GM18870 (cell line): ENCODE results near the gene ACMSD.
"Not testable (repeated sequence)": the region's sequence is repeated elsewhere in the genome, so short reads cannot be mapped to it uniquely, and the experiment has no call there.

Experiments
- ATAC-seq: cut with Tn5 transposase; IDR thresholded peaks from one replicate; pipeline ENCODE4 v1.9.1; 2021; ENCODE audit warnings: moderate library complexity; ENCODE audit not compliant: unreplicated experiment

ACMSD gene

GRCh38 chr2:134847582-134847981 lies 9.2 kb downstream of the ACMSD start:
- not testable (repeated sequence) for ATAC-seq

GRCh38 chr2:134852518-134852917 lies 14.1 kb downstream of the ACMSD start:
- no peak for ATAC-seq

- no peak for ATAC-seq
Measured at GRCh38 chr2:134855709-134856108, 17.3 kb downstream of the ACMSD start.

GRCh38 chr2:134858245-134858644 lies 19.8 kb downstream of the ACMSD start:
- no peak for ATAC-seq

GRCh38 chr2:134861173-134861572 lies 22.8 kb downstream of the ACMSD start:
- ATAC-seq: no peak

- ATAC-seq: no peak
Measured at GRCh38 chr2:134862069-134862468, 23.7 kb downstream of the ACMSD start.

- ATAC-seq: no peak
Measured at GRCh38 chr2:134862674-134863073, 24.3 kb downstream of the ACMSD start.

GRCh38 chr2:134863446-134863845 lies 25.0 kb downstream of the ACMSD start:
- no peak for ATAC-seq

GRCh38 chr2:134865067-134865787 lies 26.8 kb downstream of the ACMSD start:
- ATAC-seq: no peak

- no peak for ATAC-seq
Measured at GRCh38 chr2:134866498-134867099, 28.2 kb downstream of the ACMSD start.

- ATAC-seq: no peak
Measured at GRCh38 chr2:134869946-134870736, 31.7 kb downstream of the ACMSD start.

GRCh38 chr2:134873152-134873551 lies 34.7 kb downstream of the ACMSD start:
- no peak for ATAC-seq

- no peak for ATAC-seq
Measured at GRCh38 chr2:134875309-134875708, 36.9 kb downstream of the ACMSD start.

- ATAC-seq: no peak
Measured at GRCh38 chr2:134882773-134883172, 44.4 kb downstream of the ACMSD start.

- no peak for ATAC-seq
Measured at GRCh38 chr2:134883552-134884293, 45.3 kb downstream of the ACMSD start.

GRCh38 chr2:134884435-134884834 lies 46.0 kb downstream of the ACMSD start:
- ATAC-seq: no peak

- no peak for ATAC-seq
Measured at GRCh38 chr2:134892282-134893035, 54.0 kb downstream of the ACMSD start.

- ATAC-seq: no peak
Measured at GRCh38 chr2:134897932-134898331, 59.5 kb downstream of the ACMSD start.

GRCh38 chr2:134899204-134899603 lies 60.8 kb downstream of the ACMSD start:
- no peak for ATAC-seq

- no peak for ATAC-seq
Measured at GRCh38 chr2:134900151-134900550, 61.7 kb downstream of the ACMSD start.
